ENCODE measurements around the gene RAB1B. TPM values are rescaled to one million over a fixed set of nuclear protein-coding genes. Genes with fewer than 3 reads are reported as not detected.

Gene RAB1B
- total and polyA plus RNA-seq, 4 donors: 40.4 to 83.0 (median 51.3) TPM

- Histone ChIP-seq H3K36me3 (ENCODE audit: control insufficient read depth in 4 of 4, insufficient read depth in 3 of 4, low read depth in 1 of 4, low read length in 3 of 4) (no peaks in the 10 kb centered on the region), H3K9ac (ENCODE audit: low read depth in 1 of 2, low read length in 2 of 2) (no peak overlapping the region), H3K4me3 (ENCODE audit: low read depth in 1 of 3, low read length in 3 of 3) (peak overlapping the region in 2 of 3 donors; percentile 44 to 63)
Measured at GRCh38 chr11:66311470-66311964, 43.1 kb downstream of the RAB1B start.

GRCh38 chr11:66311965-66312548, 43.6 kb downstream of the RAB1B start:
- under 1% methylated on average over 44 of the region's 44 CpGs for WGBS

More at GRCh38 chr11:66311470-66311964, 43.1 kb downstream of the RAB1B start:
- H3K27ac ChIP-seq (ENCODE audit: low read depth in 1 of 2, low read length in 2 of 2): peak overlapping the region; percentile 79 to 86
- H3K27me3 ChIP-seq (ENCODE audit: control insufficient read depth in 4 of 4, insufficient read depth in 4 of 4, low read length in 3 of 4): no peaks in the 10 kb centered on the region
- whole genome bisulfite sequencing: 31% methylated on average over 26 of the region's 26 CpGs
- no peak for TF ChIP-seq RXRA (IDR thresholded peaks at IDR 0.05)
- no peak for TF ChIP-seq RAD21 (IDR thresholded peaks at IDR 0.05)
- TF ChIP-seq, protein P1, sequence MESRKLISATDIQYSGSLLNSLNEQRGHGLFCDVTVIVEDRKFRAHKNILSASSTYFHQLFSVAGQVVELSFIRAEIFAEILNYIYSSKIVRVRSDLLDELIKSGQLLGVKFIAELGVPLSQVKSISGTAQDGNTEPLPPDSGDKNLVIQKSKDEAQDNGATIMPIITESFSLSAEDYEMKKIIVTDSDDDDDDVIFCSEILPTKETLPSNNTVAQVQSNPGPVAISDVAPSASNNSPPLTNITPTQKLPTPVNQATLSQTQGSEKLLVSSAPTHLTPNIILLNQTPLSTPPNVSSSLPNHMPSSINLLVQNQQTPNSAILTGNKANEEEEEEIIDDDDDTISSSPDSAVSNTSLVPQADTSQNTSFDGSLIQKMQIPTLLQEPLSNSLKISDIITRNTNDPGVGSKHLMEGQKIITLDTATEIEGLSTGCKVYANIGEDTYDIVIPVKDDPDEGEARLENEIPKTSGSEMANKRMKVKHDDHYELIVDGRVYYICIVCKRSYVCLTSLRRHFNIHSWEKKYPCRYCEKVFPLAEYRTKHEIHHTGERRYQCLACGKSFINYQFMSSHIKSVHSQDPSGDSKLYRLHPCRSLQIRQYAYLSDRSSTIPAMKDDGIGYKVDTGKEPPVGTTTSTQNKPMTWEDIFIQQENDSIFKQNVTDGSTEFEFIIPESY (IDR thresholded peaks at IDR 0.05): no peak
- TF ChIP-seq, protein P2, sequence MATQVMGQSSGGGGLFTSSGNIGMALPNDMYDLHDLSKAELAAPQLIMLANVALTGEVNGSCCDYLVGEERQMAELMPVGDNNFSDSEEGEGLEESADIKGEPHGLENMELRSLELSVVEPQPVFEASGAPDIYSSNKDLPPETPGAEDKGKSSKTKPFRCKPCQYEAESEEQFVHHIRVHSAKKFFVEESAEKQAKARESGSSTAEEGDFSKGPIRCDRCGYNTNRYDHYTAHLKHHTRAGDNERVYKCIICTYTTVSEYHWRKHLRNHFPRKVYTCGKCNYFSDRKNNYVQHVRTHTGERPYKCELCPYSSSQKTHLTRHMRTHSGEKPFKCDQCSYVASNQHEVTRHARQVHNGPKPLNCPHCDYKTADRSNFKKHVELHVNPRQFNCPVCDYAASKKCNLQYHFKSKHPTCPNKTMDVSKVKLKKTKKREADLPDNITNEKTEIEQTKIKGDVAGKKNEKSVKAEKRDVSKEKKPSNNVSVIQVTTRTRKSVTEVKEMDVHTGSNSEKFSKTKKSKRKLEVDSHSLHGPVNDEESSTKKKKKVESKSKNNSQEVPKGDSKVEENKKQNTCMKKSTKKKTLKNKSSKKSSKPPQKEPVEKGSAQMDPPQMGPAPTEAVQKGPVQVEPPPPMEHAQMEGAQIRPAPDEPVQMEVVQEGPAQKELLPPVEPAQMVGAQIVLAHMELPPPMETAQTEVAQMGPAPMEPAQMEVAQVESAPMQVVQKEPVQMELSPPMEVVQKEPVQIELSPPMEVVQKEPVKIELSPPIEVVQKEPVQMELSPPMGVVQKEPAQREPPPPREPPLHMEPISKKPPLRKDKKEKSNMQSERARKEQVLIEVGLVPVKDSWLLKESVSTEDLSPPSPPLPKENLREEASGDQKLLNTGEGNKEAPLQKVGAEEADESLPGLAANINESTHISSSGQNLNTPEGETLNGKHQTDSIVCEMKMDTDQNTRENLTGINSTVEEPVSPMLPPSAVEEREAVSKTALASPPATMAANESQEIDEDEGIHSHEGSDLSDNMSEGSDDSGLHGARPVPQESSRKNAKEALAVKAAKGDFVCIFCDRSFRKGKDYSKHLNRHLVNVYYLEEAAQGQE (IDR thresholded peaks at IDR 0.05): no peak
- TF ChIP-seq EGR1 (IDR thresholded peaks at IDR 0.05; ENCODE audit: low read depth in 2 of 2): no peak
- no peak for TF ChIP-seq HNF4A (conservative IDR thresholded peaks at IDR 0.05)
- TF ChIP-seq GABPA (IDR thresholded peaks at IDR 0.05 in 1 of 2, conservative IDR thresholded peaks at IDR 0.05 in 1 of 2): no peak
- no peak for TF ChIP-seq FOXA2 (IDR thresholded peaks at IDR 0.05)
- TF ChIP-seq MAX (IDR thresholded peaks at IDR 0.05): no peak
- no peak for TF ChIP-seq FOXA1 (IDR thresholded peaks at IDR 0.05)
- no peak for TF ChIP-seq YY1 (IDR thresholded peaks at IDR 0.05)
- H3K4me1 ChIP-seq (ENCODE audit: control insufficient read depth in 4 of 4, insufficient read depth in 4 of 4, low read length in 3 of 4): peaks cover 0 to 12% (median 5%) of the 10 kb centered on the region in 4 donors
- no peak for DNase-seq (ENCODE audit: low spot score)
- no peaks in the 10 kb centered on the region for H3K9me3 ChIP-seq (ENCODE audit: control insufficient read depth in 4 of 4, low read length in 3 of 4)

More at GRCh38 chr11:66311965-66312548, 43.6 kb downstream of the RAB1B start:
- Histone ChIP-seq H3K9ac (ENCODE audit: low read depth in 1 of 2, low read length in 2 of 2) (peak overlapping the region in 1 of 2 donors; percentile 26), H3K36me3 (ENCODE audit: control insufficient read depth in 4 of 4, insufficient read depth in 3 of 4, low read depth in 1 of 4, low read length in 3 of 4) (no peaks in the 10 kb centered on the region), H3K4me3 (ENCODE audit: low read depth in 1 of 3, low read length in 3 of 3) (peak overlapping the region; percentile 44 to 63 (median 57)), H3K9me3 (ENCODE audit: control insufficient read depth in 4 of 4, low read length in 3 of 4) (no peaks in the 10 kb centered on the region), H3K27ac (ENCODE audit: low read depth in 1 of 2, low read length in 2 of 2) (peak overlapping the region; percentile 79 to 86), H3K27me3 (ENCODE audit: control insufficient read depth in 4 of 4, insufficient read depth in 4 of 4, low read length in 3 of 4) (no peaks in the 10 kb centered on the region), H3K4me1 (ENCODE audit: control insufficient read depth in 4 of 4, insufficient read depth in 4 of 4, low read length in 3 of 4) (peaks cover 0 to 12% (median 5%) of the 10 kb centered on the region in 4 donors)
- DNase-seq (ENCODE audit: low spot score): peak; percentile 93
- TF ChIP-seq HNF4A (conservative IDR thresholded peaks at IDR 0.05) (no peak), RAD21 (IDR thresholded peaks at IDR 0.05) (peak; percentile 96 to 97), RXRA (IDR thresholded peaks at IDR 0.05) (no peak), SP1 (IDR thresholded peaks at IDR 0.05) (peak; percentile 77), TAF1 (conservative IDR thresholded peaks at IDR 0.05) (peak; percentile 26), YY1 (IDR thresholded peaks at IDR 0.05) (peak; percentile 56), CTCF (IDR thresholded peaks at IDR 0.05; ENCODE audit: low read depth, low read length, missing input control) (peak; percentile 95), MAX (IDR thresholded peaks at IDR 0.05) (peak; percentile 50)
- TF ChIP-seq, protein P2 (IDR thresholded peaks at IDR 0.05): peak; percentile 64
